Activated T-cell treated with anti-CD3 and anti-CD28 coated beads for 4 hours (primary cell): ENCODE data around the gene GALNS.
A peak's percentile ranks its signal among the peaks of the same experiment; 100 is the strongest.

Experiments used
- DNase-seq: peaks from one replicate; pipeline ENCODE4 v3.0.0-alpha.2; 2020

Gene GALNS

GRCh38 chr16:88813269-88814143, 43.2 kb downstream of the GALNS start:
- no peak for DNase-seq

- no peak for DNase-seq
These were observed 44.1 kb downstream of the GALNS start for GRCh38 chr16:88812513-88813268.

DNA sequence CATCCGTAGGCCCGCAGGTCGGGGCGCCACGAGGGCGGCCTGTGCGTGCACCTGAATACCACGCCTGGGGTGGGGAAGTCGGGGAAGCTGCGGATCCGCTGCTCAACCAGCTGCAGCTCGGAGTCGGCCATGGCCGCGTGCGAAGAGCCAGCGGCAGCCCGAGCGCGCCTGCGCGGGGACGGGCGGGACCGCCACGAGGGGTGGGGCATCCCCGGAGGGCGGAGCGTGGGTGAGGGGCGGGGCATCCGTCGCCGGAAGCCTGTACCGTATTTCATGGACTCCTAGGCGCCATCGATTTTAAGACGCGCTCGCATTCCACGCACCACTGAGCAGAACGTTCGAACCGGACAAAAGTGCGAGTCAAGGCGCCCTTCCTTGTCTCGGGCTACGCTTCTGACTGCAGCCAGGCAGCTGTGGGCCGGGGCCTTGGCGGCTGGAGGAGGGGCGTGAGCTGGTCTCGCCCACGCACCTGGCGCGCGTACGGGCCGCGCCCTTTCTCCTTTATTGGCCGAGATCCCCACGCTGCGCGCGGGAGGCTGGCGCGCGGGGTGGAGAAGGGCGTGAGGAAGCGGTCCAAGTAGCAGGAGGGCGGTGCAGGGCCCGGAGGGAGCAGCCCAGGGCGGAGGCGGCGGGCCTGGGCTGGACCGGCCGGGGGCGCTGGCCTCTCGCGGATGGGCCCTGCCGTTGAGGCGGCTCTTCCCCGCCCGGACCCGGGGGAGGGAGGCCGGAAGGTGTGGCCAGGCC, 44.8 kb downstream of the GALNS start, which contains the start of gene APRT:
TSS of gene APRT (minus strand) at position 160 of the 744 bp plus-strand sequence. CDS start at position 131, 29 bp downstream.
- peak; percentile 97 for DNase-seq

- peak; percentile 43 for DNase-seq
These were observed 45.6 kb downstream of the GALNS start for GRCh38 chr16:88810912-88811768.

DNA sequence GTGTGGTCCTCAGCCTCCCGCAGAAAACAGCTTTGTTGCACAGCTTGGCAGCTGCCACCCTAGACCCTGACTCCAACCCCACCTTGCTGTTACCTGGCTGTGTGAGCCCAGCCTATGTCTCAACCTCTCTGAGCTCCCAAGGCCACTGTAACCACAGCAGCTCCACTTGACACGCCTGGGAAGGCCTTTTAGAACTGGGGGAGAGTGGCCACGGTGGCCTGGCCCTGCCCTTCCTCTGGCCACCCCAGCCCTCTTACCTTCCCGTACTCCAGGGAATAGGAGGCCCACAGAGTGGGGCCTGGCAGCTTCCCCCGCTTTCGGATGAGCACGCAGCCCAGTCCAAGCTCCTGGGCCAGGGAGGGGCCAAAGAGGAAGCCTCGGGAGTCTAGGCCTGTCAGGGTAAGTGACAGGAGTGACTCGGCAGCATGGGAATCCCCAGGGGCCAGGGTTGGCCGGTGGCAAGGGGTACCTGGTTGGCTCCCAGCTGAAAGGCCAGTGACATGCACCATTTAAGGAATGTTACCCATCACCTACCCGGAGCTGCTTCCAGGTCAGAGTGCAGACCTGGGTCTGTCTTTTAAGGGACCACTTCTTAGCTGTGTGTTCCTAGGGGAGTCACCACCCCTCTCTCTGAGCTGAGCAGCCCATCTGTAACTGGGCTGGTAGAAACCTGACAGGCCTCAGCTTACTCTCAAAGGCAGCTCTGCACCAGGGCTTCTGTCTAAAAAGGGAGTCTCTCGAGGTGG, 46.4 kb downstream of the GALNS start:
- DNase-seq = no peak

DNA sequence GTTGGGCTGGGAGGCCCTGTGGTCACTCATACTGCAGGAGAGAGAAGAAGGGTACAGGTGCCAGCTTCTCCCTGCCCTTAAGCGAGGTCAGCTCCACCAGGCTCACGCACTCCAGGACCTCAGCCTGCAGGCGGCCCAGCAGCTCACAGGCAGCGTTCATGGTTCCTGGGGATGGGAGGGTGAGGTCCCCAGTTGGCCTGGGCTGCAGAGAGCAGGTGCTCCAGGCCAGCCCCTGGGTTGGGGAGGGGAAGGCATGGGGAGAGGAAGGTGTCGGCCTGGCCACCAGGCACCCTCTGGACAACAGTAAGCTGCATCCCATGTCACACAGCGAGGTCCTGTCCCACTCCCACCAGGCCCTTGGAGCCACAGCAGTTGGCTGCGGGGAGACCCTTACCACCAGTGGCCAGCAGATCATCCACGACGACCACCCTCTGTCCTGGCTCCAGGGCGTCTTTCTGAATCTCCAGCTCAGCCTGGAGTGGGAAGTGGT, 47.0 kb downstream of the GALNS start:
- no peak for DNase-seq

DNA sequence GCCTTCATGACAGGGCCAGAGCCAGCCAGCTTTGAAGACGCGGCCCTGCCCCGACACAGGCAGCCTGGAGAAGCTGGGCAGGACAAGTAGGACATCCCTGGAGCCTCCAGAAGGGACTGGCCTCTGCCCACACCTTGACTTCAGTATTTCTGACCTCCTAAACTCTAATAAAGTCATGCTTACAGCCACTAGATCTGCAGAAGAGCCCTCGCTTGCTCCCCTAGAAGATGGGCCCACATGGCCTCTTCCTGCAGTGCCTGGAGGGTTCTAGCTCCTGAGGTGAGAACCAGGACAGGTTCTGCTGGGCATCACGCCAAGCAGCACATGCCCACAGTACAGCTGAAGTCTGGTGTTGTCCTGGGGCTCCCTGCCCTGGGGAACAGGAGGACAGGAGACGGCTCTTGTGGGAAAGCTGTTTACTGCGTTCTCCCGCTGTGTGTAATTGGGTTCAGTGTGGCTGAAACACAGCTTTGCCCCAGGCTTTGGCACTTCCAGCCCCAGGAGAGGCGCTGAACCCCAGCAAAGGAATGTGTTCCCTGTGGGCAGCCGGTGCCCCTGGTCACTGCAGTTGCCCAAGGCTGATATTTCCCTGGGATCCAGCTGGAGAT, 47.6 kb downstream of the GALNS start:
- no peak for DNase-seq

DNA sequence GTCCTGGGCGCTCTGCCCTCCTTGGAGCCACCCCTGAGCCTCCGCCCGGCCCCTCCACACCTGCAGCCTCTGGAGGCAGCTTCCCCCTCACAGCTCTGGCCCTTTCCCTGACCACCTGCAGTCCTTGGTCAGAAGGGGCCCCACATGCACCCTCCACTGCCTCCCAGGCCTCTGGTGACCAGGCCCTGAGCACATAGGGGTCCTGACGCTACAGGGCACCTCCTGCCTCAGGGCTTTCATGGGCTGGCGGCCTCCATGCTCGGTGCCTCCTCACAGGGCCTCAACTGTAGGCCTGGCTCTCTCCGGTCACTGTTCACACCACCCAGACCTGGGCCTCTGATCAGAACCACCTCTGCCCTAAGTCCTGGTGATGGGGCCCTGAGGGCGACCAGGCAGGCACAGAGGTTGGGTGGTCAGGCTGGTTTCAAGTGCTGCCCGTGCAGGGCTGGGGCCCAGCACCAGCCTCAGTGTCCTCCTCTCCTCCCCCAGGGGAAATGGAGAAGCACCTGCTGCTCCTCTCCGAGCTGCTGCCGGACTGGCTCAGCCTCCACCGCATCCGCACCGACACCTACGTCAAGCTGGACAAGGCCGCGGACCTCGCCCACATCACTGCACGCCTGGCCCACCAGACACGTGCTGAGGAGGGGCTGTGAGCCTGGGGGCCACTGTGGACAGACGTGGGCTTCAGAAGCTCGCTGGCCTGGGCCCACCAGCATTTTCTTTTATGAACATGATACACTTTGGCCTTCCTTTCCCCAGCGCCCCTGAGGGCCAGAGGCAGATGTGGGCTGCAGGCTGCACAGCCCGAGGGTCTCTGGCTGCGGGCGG, 48.9 kb downstream of the GALNS start:
- no peak for DNase-seq

DNA sequence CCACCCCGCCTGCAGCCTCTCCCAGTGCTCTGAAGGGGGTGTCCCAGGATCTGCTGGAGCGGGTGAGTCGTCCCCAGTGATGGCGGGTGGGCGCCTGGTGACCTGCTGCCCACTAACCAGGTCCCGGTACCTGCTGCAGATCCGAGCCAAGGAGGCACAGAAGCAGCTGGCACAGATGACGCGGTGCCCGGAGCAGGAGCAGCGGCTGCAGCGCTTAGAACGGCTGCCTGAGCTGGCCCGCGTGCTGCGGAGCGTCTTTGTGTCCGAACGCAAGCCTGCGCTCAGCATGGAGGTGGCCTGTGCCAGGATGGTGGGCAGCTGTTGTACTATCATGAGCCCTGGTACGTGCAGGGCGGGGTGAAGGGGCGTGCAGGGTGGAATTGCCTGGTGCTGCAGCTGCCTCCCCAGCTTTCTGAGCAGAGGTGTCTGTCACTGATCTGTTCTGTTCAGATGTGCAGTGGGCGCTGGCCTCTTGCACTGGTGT, 49.6 kb downstream of the GALNS start:
- no peak for DNase-seq

DNA sequence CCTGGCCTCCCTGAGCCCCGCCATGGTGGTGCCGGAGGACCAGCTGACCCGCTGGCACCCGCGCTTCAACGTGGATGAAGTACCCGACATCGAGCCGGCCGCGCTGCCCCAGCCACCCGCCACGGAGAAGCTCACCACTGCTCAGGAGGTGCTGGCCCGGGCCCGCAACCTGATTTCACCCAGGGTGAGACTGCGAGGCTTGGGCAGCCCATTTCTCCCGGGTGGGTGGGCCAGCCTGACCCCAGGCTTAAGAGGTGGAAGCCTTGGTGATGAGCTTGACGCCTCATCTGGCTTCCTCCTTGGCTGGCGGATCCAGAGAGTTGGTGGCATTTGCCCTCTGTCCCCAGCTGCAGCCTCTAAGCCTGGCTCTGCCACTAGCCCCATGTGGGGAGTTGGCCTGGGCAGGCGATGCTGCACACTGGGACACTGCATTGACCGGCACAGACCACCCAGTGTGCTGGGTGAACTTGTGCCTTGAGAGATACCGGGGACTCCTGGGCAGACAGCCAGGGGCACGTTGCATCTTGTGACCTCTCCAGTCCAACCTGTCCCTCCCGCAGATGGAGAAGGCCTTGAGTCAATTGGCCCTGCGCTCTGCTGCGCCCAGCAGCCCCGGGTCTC, 50.1 kb downstream of the GALNS start:
- no peak for DNase-seq

GRCh38 chr16:88805887-88806393, 50.8 kb downstream of the GALNS start:
- no peak for DNase-seq

- no peak for DNase-seq
These were observed 51.4 kb downstream of the GALNS start for GRCh38 chr16:88805340-88805715.

- no peak for DNase-seq
These were observed 52.0 kb downstream of the GALNS start for GRCh38 chr16:88804552-88805339.

GRCh38 chr16:88804173-88804551, 52.6 kb downstream of the GALNS start:
- no peak for DNase-seq

DNA sequence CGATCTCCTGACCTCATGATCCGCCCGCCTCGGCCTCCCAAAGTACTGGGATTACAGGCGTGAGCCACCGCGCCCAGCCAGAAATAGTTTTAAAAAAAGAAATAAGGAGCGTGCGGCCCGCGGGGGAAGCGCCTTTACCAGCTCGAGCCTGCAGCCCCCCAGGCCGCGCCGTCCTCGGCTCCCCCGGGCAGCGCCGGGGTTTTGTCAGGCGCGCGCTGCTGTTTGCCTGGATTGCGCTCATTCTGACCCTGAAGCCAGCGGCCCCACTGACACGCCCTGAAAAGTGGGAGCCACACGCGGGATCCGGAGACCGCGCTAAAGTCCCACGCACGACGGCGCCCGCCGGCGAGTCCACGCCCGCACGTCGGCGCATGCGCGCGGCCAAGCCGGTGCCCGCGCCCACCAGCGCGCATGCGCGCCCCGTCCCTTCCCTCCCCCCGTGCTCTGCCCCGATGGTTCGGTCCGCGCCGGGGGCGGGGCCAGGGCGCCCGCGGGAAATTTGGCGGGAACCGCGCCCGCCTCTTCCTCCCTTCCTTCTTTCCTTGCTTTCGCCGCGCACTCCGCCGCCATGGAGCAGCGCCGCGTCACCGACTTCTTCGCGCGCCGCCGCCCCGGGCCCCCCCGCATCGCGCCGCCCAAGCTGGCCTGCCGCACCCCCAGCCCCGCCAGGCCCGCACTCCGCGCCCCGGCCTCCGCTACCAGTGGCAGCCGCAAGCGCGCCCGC, 53.3 kb downstream of the GALNS start, which contains the start of gene CDT1:
TSS of gene CDT1 (plus strand) at position 526 of the 724 bp plus-strand sequence. CDS start at position 569, 43 bp downstream.
- peak; percentile 79 for DNase-seq

GRCh38 chr16:88800277-88800592, 56.5 kb downstream of the GALNS start:
- no peak for DNase-seq

DNA sequence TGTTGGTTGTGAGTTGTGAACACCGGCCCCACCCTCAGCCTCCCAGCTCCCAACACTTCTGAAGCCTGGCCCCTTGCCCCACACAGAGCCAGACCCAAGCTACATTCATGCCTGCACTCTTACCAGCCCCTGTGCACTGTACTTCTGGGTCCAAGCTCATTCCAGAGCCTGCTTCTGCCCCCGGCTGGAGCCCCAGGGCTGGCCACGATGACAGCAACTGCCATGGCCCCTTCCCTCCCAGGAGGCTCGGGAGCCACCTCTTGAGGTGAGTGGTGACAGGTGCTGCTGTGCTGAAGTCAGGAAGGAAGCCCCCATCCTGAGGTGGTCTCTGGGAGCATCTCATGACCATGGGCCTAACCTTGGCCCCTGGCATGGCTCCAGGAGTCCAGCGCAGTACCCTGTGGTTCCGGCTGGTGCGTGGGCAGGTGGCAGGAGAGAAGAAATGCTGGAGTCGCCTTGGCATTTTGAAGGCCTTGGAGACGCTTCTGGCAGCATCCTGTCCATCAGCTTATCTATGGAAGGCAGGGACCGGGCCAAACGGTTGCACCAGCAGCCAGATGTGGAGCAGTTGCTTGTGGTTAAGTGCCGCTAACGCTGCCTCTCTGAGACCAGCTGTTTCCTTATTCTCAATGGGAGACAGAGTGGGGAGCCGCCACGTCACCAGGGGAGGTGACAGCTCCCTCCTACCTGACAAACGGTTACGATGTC, 57.0 kb downstream of the GALNS start:
- DNase-seq = no peak
